ENCODE measurements around the gene NISCH.

The NISCH gene

DNA sequence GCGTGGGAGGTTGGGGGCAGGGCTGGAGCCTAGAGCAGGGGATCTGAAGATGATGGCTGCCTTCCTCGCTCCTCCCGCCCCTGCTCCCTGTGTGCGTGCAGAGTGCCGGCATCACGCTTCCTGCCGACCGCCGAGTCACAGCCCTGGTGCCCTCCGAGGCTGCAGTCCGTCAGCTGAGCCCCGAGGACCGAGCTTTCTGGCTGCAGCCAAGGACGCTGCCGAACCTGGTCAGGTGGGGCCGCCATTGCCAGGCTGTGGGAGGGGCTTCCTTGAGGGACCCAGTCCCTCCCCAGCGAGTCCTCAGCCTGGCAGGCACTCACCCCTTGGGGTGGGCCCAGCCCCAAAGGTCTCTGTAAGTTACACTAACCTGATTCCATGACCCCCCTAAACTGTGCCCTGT, 57.3 kb downstream of the NISCH start:
- no peak for DNase-seq (ENCODE audit: low read depth, low spot score)

DNA sequence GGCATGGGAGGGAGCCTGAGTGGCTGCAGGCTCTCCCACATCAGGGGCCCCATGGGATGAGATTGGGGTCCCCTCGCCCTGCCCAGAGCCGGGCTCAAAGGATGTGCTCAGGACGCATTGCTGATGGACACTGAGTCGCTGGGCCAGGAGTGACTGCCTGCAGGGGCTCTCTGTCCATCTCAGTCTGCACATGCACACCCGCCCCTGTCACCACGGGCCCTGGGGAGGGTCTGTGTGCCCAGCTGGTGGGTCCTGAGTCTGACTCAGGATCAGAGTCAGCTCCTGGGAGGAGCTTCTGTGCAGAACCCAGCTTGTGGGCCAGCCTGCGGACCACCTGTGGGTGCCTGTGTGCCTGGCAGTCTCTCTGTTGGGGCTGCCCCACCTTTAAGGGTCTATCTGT, 57.9 kb downstream of the NISCH start:
- no peak for DNase-seq (ENCODE audit: low read depth, low spot score)

DNA sequence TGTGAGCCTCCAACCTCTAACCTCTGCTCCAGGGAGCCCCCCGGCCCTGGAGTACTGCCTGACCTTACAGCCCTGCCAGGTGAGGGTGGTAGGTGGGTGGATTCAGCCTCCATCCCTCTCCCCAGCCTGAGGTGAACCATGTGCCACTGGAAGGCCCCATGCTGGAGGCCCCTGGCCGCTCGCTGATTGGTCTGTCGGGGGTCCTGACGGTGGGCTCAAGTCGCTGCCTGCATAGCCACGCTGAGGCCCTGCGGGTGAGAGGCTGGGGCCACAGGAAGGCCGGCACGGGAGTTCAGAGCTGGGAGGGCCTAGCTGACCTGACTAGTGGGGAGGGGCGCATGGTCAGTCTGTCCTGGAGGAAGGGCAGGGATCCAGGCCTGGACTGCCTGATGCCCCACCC, 59.2 kb downstream of the NISCH start:
- DNase-seq (ENCODE audit: low read depth, low spot score), result no peak

DNA sequence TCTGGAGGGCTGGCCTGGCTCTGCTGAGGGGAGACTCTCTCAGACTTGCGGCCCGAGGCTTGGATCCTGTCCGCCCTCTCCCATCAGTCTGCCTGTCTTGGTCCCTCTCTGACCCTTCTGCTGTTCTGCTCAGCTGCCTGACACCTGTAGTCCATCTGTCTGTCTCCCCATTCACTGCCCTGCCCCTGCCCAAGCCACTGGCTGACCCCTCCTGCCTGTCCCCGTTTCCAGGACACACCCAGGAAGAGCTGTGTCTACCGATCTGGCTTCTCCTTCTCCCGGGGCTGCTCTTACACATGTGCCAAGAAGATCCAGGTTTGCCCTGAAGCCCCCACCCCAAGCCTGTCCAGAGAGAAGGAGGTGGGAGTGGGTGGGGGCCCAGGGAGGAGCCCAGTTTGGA, 59.8 kb downstream of the NISCH start:
- DNase-seq (ENCODE audit: low read depth, low spot score), result no peak

DNA sequence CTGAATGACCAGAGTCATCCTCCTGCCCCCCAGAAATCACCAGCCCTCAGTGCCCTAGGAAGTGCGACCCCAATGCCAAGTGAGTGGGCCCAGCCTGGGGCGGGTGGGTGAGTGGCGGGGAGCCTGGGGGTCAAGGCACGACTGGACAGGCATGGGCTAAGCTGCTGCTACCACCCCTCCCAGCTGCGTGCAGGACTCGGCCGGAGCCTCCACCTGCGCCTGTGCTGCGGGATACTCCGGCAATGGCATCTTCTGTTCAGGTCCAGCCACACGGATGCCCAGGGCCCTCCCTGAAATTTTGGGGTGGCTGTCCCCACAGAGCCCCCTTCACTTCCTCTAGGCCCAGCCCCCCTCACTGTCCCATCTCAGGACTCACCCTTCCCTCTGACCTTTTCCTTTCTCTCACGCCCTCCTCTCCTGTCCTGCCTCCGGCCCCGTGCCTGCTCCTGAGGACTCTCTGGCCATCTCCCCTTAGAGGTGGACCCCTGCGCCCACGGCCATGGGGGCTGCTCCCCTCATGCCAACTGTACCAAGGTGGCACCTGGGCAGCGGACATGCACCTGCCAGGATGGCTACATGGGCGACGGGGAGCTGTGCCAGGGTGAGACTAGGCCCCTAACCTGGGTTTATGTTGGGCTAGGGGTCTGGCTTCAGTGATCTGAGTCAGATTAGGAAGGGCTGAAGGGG, 61.2 kb downstream of the NISCH start:
- no peak for DNase-seq (ENCODE audit: low read depth, low spot score)

DNA sequence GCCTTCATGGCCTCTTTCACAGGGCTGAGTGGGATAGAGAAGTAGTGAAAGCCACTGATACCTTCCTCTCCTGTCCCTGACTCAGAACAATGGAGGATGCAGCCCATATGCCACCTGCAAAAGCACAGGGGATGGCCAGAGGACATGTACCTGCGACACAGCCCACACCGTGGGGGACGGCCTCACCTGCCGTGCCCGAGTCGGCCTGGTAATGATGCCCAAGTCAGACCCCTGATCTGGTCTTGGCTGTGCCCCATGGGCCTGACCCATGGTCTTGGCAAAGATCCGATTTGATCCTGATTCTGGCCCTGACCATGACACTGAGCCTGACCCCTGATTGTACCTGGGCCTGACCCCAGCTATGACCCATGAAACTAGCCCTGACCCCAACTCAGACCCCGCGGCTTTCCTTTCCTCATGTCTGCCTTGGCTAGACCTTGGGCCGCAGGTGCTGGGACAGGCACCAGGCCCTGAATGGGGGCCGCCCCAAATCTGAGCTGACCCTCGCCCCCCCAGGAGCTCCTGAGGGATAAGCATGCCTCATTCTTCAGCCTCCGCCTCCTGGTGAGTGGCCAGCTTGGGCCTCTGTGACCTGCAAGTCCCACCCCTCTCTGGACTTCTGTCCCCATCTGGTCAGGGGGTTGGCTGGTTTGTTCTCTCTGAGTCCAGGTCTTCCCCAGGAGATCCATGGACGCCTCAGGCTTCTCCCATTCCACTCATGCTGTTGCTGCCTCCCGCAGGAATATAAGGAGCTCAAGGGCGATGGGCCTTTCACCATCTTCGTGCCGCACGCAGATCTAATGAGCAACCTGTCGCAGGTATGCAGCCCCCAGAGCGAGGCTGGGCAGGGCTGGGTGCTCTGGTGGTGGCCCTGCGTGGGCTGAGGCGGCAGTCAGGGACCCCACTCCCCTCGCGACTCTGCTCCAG, 62.7 kb downstream of the NISCH start:
- no peak for DNase-seq (ENCODE audit: low read depth, low spot score)

DNA sequence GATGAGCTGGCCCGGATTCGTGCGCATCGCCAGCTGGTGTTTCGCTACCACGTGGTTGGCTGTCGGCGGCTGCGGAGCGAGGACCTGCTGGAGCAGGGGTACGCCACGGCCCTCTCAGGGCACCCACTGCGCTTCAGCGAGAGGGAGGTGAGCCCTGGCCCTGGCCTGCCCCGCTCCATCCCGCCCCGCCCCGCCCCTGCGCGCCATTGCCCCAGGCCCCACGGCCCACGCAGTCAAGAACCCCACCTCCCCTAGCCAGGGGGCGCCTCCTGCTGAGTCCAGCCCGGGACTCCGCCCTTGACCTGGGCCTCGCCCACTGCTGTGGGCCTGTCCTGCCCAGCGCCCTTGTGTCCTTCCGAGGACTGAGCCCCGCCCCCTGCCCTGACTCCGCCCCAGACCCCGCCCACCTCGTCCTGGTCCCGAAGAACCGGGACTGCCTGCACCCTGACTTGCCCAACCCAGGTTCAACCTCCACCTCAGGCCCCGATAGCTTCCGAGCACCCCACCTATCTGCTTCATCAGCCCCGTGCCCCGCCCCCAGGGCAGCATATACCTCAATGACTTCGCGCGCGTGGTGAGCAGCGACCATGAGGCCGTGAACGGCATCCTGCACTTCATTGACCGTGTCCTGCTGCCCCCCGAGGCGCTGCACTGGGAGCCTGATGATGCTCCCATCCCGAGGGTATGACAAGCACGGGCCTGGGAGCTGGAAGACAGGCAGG, 63.5 kb downstream of the NISCH start:
- no peak for DNase-seq (ENCODE audit: low read depth, low spot score)

DNA sequence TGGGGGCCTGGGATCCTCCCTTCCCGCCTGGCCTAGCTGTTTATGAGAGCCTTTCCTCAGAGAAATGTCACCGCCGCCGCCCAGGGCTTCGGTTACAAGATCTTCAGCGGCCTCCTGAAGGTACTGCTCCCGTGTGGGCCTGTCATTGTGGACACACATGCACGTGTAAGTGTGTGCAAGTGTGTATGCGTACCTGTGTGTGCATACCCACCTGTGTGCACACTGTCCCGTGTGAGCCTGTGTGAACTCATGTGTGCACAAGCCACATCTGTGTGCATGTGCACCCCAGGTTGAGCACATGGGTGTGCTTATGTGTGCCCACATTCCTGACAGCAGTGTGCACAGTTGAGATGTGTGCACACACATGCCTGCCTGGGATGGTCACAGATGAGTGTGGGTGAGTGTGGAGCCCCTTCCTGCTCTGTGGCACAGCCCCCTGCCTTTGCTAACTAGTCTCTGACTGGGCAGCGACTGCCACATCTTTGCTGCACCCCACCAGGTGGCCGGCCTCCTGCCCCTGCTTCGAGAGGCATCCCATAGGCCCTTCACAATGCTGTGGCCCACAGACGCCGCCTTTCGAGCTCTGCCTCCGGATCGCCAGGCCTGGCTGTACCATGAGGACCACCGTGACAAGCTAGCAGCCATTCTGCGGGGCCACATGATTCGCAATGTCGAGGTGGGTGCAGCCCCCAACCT, 64.2 kb downstream of the NISCH start:
- no peak for DNase-seq (ENCODE audit: low read depth, low spot score)

DNA sequence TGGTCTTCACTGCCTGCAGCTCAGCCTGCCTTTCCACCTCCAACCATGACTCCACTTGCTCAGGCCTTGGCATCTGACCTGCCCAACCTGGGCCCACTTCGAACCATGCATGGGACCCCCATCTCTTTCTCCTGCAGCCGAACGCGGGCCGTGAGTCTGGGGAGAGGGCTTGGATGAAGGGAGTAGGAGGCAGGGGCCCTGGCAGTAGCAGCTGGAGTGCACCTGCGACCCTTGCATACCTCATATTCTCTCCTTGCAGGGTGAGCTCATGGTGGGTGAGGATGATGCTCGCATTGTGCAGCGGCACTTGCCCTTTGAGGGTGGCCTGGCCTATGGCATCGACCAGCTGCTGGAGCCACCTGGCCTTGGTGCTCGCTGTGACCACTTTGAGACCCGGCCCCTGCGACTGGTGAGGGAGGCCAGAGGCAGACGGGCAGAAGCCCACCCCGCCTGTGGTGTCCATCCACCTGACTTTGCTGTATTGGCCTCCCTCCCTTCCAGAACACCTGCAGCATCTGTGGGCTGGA, 64.8 kb downstream of the NISCH start:
- no peak for DNase-seq (ENCODE audit: low read depth, low spot score)

DNA sequence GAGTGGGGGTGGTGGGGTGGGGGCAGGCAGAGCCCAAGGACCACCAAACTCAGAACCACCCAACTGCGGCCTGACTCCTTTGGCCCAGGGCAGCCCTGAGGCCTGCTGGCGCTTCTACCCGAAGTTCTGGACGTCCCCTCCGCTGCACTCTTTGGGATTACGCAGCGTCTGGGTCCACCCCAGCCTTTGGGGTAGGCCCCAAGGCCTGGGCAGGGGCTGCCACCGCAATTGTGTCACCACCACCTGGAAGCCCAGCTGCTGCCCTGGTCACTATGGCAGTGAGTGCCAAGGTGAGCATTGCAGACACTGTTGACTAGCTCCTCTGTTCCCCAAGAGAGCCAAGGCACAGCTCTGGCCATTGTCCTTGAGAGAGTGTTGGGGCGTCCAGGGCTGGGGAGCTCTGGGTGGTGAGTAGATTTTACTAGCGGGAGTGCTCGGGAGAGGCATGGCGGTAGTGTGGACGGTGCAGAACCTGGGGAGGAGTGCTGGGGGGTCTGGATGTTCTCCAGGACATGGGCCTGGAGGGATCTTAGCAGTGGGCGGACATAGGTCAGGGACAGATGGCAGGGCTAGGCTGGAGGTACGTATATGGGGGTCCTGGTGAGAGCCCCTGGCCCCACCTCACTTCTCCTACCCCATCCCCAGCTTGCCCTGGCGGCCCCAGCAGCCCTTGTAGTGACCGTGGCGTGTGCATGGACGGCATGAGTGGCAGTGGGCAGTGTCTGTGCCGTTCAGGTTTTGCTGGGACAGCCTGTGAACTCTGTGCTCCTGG, 65.5 kb downstream of the NISCH start:
- DNase-seq (ENCODE audit: low read depth, low spot score), result no peak

DNA sequence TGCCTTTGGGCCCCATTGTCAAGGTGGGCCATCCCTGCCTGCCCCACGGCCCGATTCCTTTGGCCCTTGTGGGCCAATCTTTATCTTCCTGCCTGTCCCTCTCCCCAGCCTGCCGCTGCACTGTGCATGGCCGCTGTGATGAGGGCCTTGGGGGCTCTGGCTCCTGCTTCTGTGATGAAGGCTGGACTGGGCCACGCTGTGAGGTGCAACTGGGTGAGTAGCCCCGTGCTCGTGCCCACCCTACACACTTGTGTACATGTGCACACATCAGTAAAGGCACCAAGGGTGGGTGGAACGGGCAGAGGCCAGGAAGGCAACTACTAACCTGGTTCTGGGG, 66.1 kb downstream of the NISCH start:
- no peak for DNase-seq (ENCODE audit: low read depth, low spot score)

DNA sequence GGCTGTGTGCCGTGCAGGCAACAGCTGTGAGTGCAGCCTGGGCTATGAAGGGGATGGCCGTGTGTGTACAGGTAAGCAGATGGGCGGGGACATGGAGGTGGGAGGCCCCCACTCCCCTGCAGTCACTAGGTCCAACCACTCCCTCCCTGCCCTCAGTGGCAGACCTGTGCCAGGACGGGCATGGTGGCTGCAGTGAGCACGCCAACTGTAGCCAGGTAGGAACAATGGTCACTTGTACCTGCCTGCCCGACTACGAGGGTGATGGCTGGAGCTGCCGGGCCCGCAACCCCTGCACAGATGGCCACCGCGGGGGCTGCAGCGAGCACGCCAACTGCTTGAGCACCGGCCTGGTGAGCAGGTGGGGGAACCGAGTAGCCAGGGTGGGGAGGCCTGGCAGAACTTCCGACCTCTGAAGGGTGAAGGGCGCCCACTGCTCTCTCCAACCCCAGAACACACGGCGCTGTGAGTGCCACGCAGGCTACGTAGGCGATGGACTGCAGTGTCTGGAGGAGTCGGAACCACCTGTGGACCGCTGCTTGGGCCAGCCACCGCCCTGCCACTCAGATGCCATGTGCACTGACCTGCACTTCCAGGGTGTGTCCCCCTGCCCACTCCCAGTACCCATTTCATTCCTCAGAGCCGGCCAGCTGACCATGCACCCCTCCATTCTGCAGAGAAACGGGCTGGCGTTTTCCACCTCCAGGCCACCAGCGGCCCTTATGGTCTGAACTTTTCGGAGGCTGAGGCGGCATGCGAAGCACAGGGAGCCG, 66.7 kb downstream of the NISCH start:
- no peak for DNase-seq (ENCODE audit: low read depth, low spot score)

DNA sequence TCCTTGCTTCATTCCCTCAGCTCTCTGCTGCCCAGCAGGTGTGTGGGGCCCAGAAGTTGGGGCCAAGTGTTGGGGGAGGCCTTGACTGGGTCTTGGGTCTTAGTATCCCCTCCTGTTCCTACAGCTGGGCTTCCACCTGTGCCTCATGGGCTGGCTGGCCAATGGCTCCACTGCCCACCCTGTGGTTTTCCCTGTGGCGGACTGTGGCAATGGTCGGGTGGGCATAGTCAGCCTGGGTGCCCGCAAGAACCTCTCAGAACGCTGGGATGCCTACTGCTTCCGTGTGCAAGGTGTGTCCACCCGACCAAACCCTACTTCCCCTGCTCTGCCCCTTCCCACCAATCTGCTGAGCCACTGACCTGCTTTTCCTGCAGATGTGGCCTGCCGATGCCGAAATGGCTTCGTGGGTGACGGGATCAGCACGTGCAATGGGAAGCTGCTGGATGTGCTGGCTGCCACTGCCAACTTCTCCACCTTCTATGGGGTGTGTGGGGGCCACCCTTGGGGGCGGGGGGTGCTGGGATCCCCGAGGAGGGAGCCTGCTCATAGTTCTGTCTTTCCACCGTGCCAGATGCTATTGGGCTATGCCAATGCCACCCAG, 67.3 kb downstream of the NISCH start:
- DNase-seq (ENCODE audit: low read depth, low spot score), result no peak

DNA sequence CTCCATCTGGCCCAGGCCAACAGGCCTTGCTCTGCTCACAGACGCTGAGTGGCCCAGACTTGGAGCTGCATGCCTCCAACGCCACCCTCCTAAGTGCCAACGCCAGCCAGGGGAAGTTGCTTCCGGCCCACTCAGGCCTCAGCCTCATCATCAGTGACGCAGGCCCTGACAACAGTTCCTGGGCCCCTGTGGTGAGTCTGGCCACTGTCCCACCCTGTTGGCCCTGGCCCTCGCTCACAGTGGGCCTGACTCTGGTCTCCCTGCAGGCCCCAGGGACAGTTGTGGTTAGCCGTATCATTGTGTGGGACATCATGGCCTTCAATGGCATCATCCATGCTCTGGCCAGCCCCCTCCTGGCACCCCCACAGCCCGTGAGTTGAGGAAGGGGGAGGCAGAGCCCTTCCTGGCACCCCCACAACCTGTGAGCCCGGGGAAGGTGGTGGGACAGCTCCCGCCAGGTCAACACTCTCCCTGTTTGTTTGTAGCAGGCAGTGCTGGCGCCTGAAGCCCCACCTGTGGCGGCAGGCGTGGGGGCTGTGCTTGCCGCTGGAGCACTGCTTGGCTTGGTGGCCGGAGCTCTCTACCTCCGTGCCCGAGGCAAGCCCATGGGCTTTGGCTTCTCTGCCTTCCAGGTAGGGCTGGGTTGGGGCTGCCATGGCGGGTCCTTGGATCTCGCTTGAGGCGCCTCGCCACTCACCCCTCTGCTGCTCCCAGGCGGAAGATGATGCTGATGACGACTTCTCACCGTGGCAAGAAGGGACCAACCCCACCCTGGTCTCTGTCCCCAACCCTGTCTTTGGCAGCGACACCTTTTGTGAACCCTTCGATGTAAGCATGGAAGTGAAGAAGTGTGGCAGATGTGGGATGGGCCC, 68.2 kb downstream of the NISCH start:
- DNase-seq (ENCODE audit: low read depth, low spot score), result no peak

DNA sequence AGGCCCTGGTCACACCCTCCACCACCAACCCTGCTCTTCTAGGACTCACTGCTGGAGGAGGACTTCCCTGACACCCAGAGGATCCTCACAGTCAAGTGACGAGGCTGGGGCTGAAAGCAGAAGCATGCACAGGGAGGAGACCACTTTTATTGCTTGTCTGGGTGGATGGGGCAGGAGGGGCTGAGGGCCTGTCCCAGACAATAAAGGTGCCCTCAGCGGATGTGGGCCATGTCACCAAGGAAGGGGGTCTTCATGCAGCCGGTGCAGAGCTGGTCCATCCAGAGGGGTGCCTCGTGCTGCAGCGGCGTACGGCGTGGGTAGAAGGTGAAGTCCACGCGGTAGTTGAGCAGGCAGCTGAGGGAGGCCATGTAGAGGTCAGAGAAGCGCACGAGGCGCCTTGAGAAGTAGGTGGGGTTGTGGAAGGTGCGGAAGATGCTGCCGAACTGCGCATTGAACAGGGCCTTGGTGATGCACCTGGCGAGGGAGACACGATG, 68.9 kb downstream of the NISCH start:
- DNase-seq (ENCODE audit: low read depth, low spot score), result no peak

DNA sequence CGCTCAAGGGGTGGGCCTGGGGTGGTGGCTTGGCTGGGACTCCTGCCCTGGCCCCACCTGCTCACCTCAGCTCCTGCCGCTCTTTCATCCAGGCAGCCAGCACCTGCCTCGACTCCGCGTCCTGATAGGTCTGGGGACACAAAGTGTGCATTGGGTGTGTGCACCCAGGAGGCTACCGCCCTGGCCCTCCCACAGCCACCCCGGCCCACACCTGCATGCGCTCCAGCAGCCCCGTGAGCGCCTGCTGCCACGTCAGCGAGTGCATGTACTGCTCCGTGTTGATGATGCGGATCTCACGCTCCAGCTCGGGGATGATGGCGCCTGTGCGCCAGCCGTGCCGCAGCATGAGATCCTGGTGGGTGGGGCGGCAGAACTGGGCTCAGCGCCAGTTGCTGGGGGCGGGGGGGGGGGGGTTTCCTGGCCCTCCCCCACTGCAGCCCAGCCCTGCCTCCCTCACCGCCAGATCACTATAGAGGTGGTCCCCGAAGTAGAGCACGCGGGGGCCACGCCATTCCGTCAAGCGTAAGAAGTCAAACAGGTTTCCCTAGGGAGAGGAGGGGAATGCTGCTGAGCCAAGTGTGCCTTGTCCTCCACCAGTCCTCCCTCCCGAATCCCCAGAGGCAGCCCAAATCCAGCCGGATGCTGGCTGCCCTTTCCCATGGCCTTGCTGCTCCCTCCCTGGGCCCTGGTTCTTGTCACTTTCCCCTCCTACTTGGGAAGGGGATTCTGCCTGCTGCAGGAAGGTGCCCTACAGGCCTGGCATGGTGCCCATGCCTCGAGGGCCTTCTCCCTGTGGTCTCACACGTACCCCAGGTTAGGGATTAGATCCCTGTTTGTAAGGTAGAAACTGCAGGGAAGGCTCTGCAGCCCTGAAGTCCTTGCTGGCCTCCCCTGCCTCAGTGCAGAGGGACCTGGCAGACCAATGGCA, 69.6 kb downstream of the NISCH start:
- no peak for DNase-seq (ENCODE audit: low read depth, low spot score)
